A549 (cell line): ENCODE results near the gene RARB. TPM values are rescaled to one million over a fixed set of nuclear protein-coding genes. Genes with fewer than 3 reads are reported as not detected.

Experiments
- ATAC-seq, 2 experiments: fragments of 200-7000 bp in 1 of 2; fragments of >200 bp in 1 of 2; cut with Nextera tagmentation in 1 of 2; cut with Tn5 transposase in 1 of 2; 3 replicates each; pipeline versions ENCODE4 v1.8.0 to v1.9.1; 2018 to 2020; ENCODE audit warnings: mild to moderate bottlenecking in 1 of 2, moderate library complexity in 1 of 2
- CTCF ChIA-PET: fragments of 300-600 bp; sonication (Branson Sonifier 250); formaldehyde crosslinking; extraction: SDS; loops from one replicate; lab custom pipeline; 2021; ENCODE audit warnings: antibody characterized with exemption, inconsistent platforms; lab: Yijun Ruan, JAX
- POLR2A ChIA-PET: fragments of 350-600 bp; formaldehyde crosslinking; extraction: SDS; loops from one replicate; lab custom pipeline; 2021; ENCODE audit warnings: antibody characterized with exemption, inconsistent platforms; lab: Yijun Ruan, JAX
- DNase-seq, 2 experiments: peaks; one replicate each; pipeline versions ENCODE4 v3.0.0 to v3.0.0-alpha.2; 2011 to 2016; ENCODE audit warnings: low read depth in 1 of 2, low spot score in 1 of 2
- FAIRE-seq: peaks from 2 replicates; lab custom pipeline; 2011; peaks lifted over from hg19 to GRCh38; lab: Jason Lieb, UNC
- H3K27ac ChIP-seq, 2 experiments: fragments of >200 bp; sonication (Bioruptor Twin); formaldehyde crosslinking; 3 replicates each; pipeline ENCODE4 v1.5.1; 2016 to 2017
- H3K4me1 ChIP-seq: fragments of >200 bp; sonication (Bioruptor Twin); formaldehyde crosslinking; 3 replicates; pipeline ENCODE4 v1.6.1; 2016
- H3K4me2 ChIP-seq: fragments of >200 bp; sonication (Bioruptor Twin); formaldehyde crosslinking; 3 replicates; pipeline ENCODE4 v1.6.1; 2016
- H3K4me3 ChIP-seq: fragments of >200 bp; sonication (Bioruptor Twin); formaldehyde crosslinking; 3 replicates; pipeline ENCODE4 v1.5.1; 2016
- H3K9me3 ChIP-seq: fragments of >200 bp; sonication (Bioruptor Twin); formaldehyde crosslinking; 3 replicates; pipeline ENCODE4 v1.6.1; 2016
- EHMT2 ChIP-seq: fragments of 200-600 bp; sonication (generic); IDR thresholded peaks from 2 replicates; pipeline ENCODE4 v1.6.1; 2016; ENCODE audit warnings: antibody characterized with exemption, low read depth, mild to moderate bottlenecking, moderate library complexity
- ELK1 ChIP-seq: fragments of 150-350 bp; IDR thresholded peaks from 2 replicates; pipeline ENCODE4 v1.6.1; 2014; ENCODE audit warnings: low read depth, mild to moderate bottlenecking, low read length
- EP300 ChIP-seq, 2 experiments: fragments of >200 bp; sonication (Bioruptor Twin); formaldehyde crosslinking; IDR thresholded peaks; 2 replicates in 1 of 2; 3 replicates in 1 of 2; pipeline ENCODE4 v1.6.1; 2016 to 2017
- ESRRA ChIP-seq: fragments of 150-350 bp; IDR thresholded peaks from 2 replicates; pipeline ENCODE4 v1.6.1; 2014; ENCODE audit warnings: mild to moderate bottlenecking, low read length, borderline replicate concordance
- FOSL2 ChIP-seq, 2 experiments: fragments of 450-650 bp in 1 of 2; fragments of >200 bp in 1 of 2; sonication (Bioruptor Twin) in 1 of 2; formaldehyde crosslinking; IDR thresholded peaks; 2 replicates each; pipeline versions ENCODE4 v1.5.0 to v1.6.1; 2016 to 2020; ENCODE audit warnings: mild to moderate bottlenecking in 1 of 2, moderate library complexity in 1 of 2
- FOXS1 ChIP-seq: fragments of 250-450 bp; sonication (Bioruptor Pico); IDR thresholded peaks from 2 replicates; pipeline ENCODE4 v1.5.0; 2020; ENCODE audit warnings: mild to moderate bottlenecking, moderate library complexity
- HDAC2 ChIP-seq: fragments of 200-600 bp; sonication (generic); IDR thresholded peaks from 2 replicates; pipeline ENCODE4 v1.6.1; 2016
- HOXB13 ChIP-seq: fragments of 250-450 bp; sonication (Bioruptor Pico); IDR thresholded peaks from 2 replicates; pipeline ENCODE4 v1.5.0; 2020; ENCODE audit warnings: low read depth, mild to moderate bottlenecking, moderate library complexity
- HOXB5 ChIP-seq: fragments of 250-450 bp; sonication (Bioruptor Pico); IDR thresholded peaks from 2 replicates; pipeline ENCODE4 v1.5.0; 2020; ENCODE audit warnings: mild to moderate bottlenecking, moderate library complexity
- JUNB ChIP-seq: fragments of >200 bp; sonication (Bioruptor Twin); formaldehyde crosslinking; IDR thresholded peaks from 2 replicates; pipeline ENCODE4 v1.6.1; 2016
- KDM1A ChIP-seq: fragments of 200-600 bp; sonication (generic); IDR thresholded peaks from 2 replicates; pipeline ENCODE4 v1.6.1; 2016; ENCODE audit warnings: low read depth, mild to moderate bottlenecking
- KDM5A ChIP-seq: fragments of 200-600 bp; sonication (generic); IDR thresholded peaks from 2 replicates; pipeline ENCODE4 v1.6.1; 2016; ENCODE audit warnings: antibody characterized with exemption, mild to moderate bottlenecking
- MAFK ChIP-seq: fragments of 450-650 bp; IDR thresholded peaks from 2 replicates; pipeline ENCODE4 v1.6.1; 2014; ENCODE audit not compliant: partially characterized antibody
- MAZ ChIP-seq: fragments of 150-350 bp; IDR thresholded peaks from 2 replicates; pipeline ENCODE4 v1.6.1; 2014; ENCODE audit warnings: antibody characterized with exemption, low read depth, low read length, borderline replicate concordance
- NPAS2 ChIP-seq: fragments of 250-450 bp; sonication (Bioruptor Pico); IDR thresholded peaks from 2 replicates; pipeline ENCODE4 v1.8.0; 2022; ENCODE audit warnings: mild to moderate bottlenecking, moderate library complexity, borderline replicate concordance
- NR3C1 ChIP-seq: fragments of >200 bp; sonication (Bioruptor Twin); formaldehyde crosslinking; IDR thresholded peaks from 3 replicates; pipeline ENCODE4 v1.6.1; 2017
- PHF8 ChIP-seq: fragments of 200-600 bp; sonication (generic); IDR thresholded peaks from 2 replicates; pipeline ENCODE4 v1.6.1; 2016; ENCODE audit warnings: low read depth, mild to moderate bottlenecking, antibody characterized with exemption, moderate library complexity, borderline replicate concordance
- POLR2A ChIP-seq: IDR thresholded peaks from 2 replicates; pipeline ENCODE4 v1.6.1; 2012; ENCODE audit warnings: mild to moderate bottlenecking, low read length
- RAD21 ChIP-seq, 2 experiments: fragments of >200 bp in 1 of 2; sonication (Bioruptor Twin) in 1 of 2; formaldehyde crosslinking in 1 of 2; IDR thresholded peaks in 1 of 2; conservative IDR thresholded peaks in 1 of 2; 2 replicates in 1 of 2; 3 replicates in 1 of 2; pipeline ENCODE4 v1.6.1; 2012 to 2018; ENCODE audit warnings: inconsistent platforms in 1 of 2
- RFX5 ChIP-seq: fragments of 450-650 bp; IDR thresholded peaks from 2 replicates; pipeline ENCODE4 v1.7.1; 2014; ENCODE audit warnings: antibody characterized with exemption, mild to moderate bottlenecking, moderate library complexity
- RNF2 ChIP-seq: fragments of 200-600 bp; sonication (generic); IDR thresholded peaks from 2 replicates; pipeline ENCODE4 v1.6.1; 2016; ENCODE audit warnings: low read depth, mild to moderate bottlenecking, antibody characterized with exemption, moderate library complexity, borderline replicate concordance
- SREBF2 ChIP-seq: fragments of 450-650 bp; IDR thresholded peaks from 2 replicates; pipeline ENCODE4 v1.6.1; 2014; ENCODE audit warnings: mild to moderate bottlenecking, moderate library complexity
- TFCP2L1 ChIP-seq: fragments of 250-450 bp; sonication (Bioruptor Pico); IDR thresholded peaks from 2 replicates; pipeline ENCODE4 v1.5.0; 2021; ENCODE audit warnings: mild to moderate bottlenecking
- TP53 ChIP-seq: fragments of 250-450 bp; sonication (Bioruptor Pico); IDR thresholded peaks from 2 replicates; pipeline ENCODE4 v1.5.0; 2021; ENCODE audit warnings: mild to moderate bottlenecking, moderate library complexity
- ZC3H11A ChIP-seq: fragments of 450-650 bp; IDR thresholded peaks from 2 replicates; pipeline ENCODE4 v1.6.1; 2014; ENCODE audit warnings: antibody characterized with exemption, mild to moderate bottlenecking
- ZFP36 ChIP-seq: fragments of 450-650 bp; IDR thresholded peaks from 2 replicates; pipeline ENCODE4 v1.6.1; 2014; ENCODE audit warnings: borderline replicate concordance; ENCODE audit not compliant: partially characterized antibody
- WGBS: methylation state at CpG from one replicate; pipeline ENCODE4 v1.1.6; 2017; ENCODE audit errors: missing lambda C conversion rate; 5-methylcytosine and 5-hydroxymethylcytosine counted together
- polyA plus RNA-seq, 4 experiments: library from polyadenylated mRNA; depleted of rRNA in 3 of 4; stranded (reverse); fragments of >200 nt; fragmentation: RNase III in 1 of 4; extraction: RNeasy Plus Mini Kit Qiagen cat#74134 plus additional on column Dnase treatment in 1 of 4; gene quantifications; 2 replicates in 3 of 4; 3 replicates in 1 of 4; pipeline ENCODE4 v1.2.3, GENCODE V29; 2011 to 2017
- TF ChIP-seq, protein P1 (sequence below): fragments of 250-450 bp; sonication (Bioruptor Pico); IDR thresholded peaks from 2 replicates; pipeline ENCODE4 v1.5.0; 2021; ENCODE audit warnings: mild to moderate bottlenecking, moderate library complexity, borderline replicate concordance
- TF ChIP-seq, protein P2 (sequence below): IDR thresholded peaks from 2 replicates; pipeline ENCODE4 v1.6.1; 2012

The RARB gene
- polyA plus RNA-seq, 2 of the 4 experiments (the other 2 are of a cell fraction): 24.5 to 30.8 TPM

- POLR2A ChIA-PET: interaction anchor here (1.3 kb wide), 1 partner anchor 23 kb away, joined by 3 read pairs; the partner anchor contains the start of gene RARB
- no peak overlapping the region for H3K4me3 ChIP-seq
- TF ChIP-seq TP53 (CRISPR knock-in tag): no peak
- TF ChIP-seq KDM5A: no peak
- no peak for TF ChIP-seq ESRRA
- no peak for TF ChIP-seq MAFK
- TF ChIP-seq MAZ: no peak
- no peak for TF ChIP-seq RNF2
- TF ChIP-seq ZFP36: no peak
- TF ChIP-seq EP300 (IDR thresholded peaks at IDR 0.05): no peak
- TF ChIP-seq PHF8: no peak
- TF ChIP-seq, protein P1, sequence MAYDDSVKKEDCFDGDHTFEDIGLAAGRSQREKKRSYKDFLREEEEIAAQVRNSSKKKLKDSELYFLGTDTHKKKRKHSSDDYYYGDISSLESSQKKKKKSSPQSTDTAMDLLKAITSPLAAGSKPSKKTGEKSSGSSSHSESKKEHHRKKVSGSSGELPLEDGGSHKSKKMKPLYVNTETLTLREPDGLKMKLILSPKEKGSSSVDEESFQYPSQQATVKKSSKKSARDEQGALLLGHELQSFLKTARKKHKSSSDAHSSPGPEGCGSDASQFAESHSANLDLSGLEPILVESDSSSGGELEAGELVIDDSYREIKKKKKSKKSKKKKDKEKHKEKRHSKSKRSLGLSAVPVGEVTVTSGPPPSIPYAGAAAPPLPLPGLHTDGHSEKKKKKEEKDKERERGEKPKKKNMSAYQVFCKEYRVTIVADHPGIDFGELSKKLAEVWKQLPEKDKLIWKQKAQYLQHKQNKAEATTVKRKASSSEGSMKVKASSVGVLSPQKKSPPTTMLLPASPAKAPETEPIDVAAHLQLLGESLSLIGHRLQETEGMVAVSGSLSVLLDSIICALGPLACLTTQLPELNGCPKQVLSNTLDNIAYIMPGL (CRISPR knock-in tag): no peak
- no peak for TF ChIP-seq JUNB
- no peak for TF ChIP-seq TFCP2L1
- TF ChIP-seq FOXS1 (CRISPR knock-in tag): no peak
- TF ChIP-seq, all 56 proteins: peak for 0
- ATAC-seq (no peak), FAIRE-seq (peak; percentile 46), DNase-seq (no peak)
- H3K27ac ChIP-seq: no peak overlapping the region
- no peaks in the 10 kb centered on the region for H3K4me1 ChIP-seq
- 81% methylated on average over 4 of the region's 4 CpGs for WGBS
- H3K4me2 ChIP-seq: no peak overlapping the region
- CTCF ChIA-PET: interaction anchor here (1.0 kb wide), 1 partner anchor 122 kb away, joined by 3 read pairs; no protein-coding TSS in a partner anchor
- no peaks in the 10 kb centered on the region for H3K9me3 ChIP-seq
These were observed 23.5 kb upstream of the RARB start for GRCh38 chr3:25404569-25404968.

- Histone ChIP-seq H3K4me3 (no peak overlapping the region), H3K4me1 (peaks cover under 1% of the 10 kb centered on the region; the same call in 1 of the 3 replicates), H3K9me3 (no peaks in the 10 kb centered on the region), H3K27ac (no peak overlapping the region), H3K4me2 (no peak overlapping the region)
- no peak for ATAC-seq
- 50% methylated on average over 1 of the region's 1 CpG for WGBS
- TF ChIP-seq HDAC2 (no peak), ELK1 (no peak), RAD21 (conservative IDR thresholded peaks at IDR 0.05 in 1 of 2, IDR thresholded peaks at IDR 0.05 in 1 of 2) (no peak)
- ChIA-PET POLR2A (no interaction called here), CTCF (interaction anchor here (1.0 kb wide), 1 partner anchor 123 kb away, joined by 3 read pairs; no protein-coding TSS in a partner anchor)
- DNase-seq: no peak
- FAIRE-seq: no peak
These were observed 22.7 kb upstream of the RARB start for GRCh38 chr3:25405335-25405734.

DNA sequence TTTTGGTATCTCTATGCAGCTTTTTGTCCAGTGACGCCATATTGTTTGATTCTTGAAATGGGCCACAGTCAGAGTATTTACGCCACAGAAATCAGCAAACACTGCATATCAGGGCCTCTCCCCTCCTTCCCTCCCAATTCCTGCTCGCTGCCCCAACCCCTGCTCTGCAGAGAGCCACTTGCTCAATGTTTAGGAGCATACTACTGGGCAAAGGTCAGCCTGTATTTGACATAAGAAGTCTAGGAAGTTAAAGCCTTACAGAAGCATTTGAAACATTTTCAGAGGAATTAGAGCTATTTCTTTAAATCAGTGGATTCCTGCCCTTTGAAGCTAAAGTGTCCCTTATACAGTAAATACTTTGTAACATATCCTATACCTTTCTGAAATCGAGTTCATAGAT is 17.4 kb upstream of the RARB start:
- POLR2A ChIA-PET: interaction anchor here (2.0 kb wide), 1 partner anchor 17 kb away, joined by 15 read pairs; the partner anchor contains the start of gene RARB
- 68% methylated on average over 4 of the region's 4 CpGs for WGBS
- Histone ChIP-seq H3K4me1 (peaks cover 26% of the 10 kb centered on the region), H3K27ac (peak overlapping the region; percentile 7 to 12; a peak in 3 of 6 replicates), H3K4me2 (peak overlapping the region; percentile 19), H3K4me3 (no peak overlapping the region), H3K9me3 (peaks cover 4% of the 10 kb centered on the region; the same call in 1 of the 3 replicates)
- no peak for ATAC-seq
- CTCF ChIA-PET: interaction anchor here (0.5 kb wide), 1 partner anchor 33 kb away, joined by 6 read pairs; no protein-coding TSS in a partner anchor
- FAIRE-seq: no peak
- TF ChIP-seq EHMT2: no peak
- no peak for TF ChIP-seq ZC3H11A
- TF ChIP-seq FOSL2 (IDR thresholded peaks at IDR 0.05): no peak
- no peak for TF ChIP-seq FOSL2 (CRISPR knock-in tag; IDR thresholded peaks at IDR 0.05)
- no peak for TF ChIP-seq SREBF2
- TF ChIP-seq RFX5: no peak
- TF ChIP-seq POLR2A: no peak
- TF ChIP-seq, protein P2, sequence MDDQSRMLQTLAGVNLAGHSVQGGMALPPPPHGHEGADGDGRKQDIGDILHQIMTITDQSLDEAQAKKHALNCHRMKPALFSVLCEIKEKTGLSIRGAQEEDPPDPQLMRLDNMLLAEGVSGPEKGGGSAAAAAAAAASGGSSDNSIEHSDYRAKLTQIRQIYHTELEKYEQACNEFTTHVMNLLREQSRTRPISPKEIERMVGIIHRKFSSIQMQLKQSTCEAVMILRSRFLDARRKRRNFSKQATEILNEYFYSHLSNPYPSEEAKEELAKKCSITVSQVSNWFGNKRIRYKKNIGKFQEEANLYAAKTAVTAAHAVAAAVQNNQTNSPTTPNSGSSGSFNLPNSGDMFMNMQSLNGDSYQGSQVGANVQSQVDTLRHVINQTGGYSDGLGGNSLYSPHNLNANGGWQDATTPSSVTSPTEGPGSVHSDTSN: no peak
- TF ChIP-seq NR3C1: no peak
- TF ChIP-seq RAD21 (conservative IDR thresholded peaks at IDR 0.05 in 1 of 2, IDR thresholded peaks at IDR 0.05 in 1 of 2): no peak
- no peak for TF ChIP-seq MAFK
- TF ChIP-seq HOXB13: no peak
- no peak for TF ChIP-seq NPAS2 (CRISPR knock-in tag)
- no peak for TF ChIP-seq ESRRA
- TF ChIP-seq KDM1A: no peak
- TF ChIP-seq HOXB5 (CRISPR knock-in tag): no peak
- DNase-seq: no peak
